ENCODE results near the gene PM20D2.

The PM20D2 gene

DNA sequence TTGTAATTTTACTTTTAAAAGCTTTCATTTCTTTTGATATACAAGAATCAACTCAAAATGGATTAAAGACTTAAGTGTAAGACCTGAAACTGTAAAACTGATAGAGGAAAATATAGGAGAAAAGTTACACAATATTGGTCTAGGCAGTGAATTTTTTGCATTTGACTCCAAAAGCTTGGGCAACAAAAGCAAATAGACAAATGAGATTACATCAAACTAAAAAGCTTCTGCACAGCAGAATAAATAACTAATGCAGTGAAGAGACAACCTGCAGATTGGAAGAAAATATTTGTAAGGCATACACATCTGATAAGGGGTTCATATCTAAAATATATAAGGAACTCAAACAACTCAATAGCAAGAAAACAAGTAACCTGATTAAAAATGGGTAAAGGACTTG, 68.3 kb downstream of the PM20D2 start:
- DNase-seq (ENCODE audit: insufficient read length, low spot score), result no peak
- TF ChIP-seq, protein P1, sequence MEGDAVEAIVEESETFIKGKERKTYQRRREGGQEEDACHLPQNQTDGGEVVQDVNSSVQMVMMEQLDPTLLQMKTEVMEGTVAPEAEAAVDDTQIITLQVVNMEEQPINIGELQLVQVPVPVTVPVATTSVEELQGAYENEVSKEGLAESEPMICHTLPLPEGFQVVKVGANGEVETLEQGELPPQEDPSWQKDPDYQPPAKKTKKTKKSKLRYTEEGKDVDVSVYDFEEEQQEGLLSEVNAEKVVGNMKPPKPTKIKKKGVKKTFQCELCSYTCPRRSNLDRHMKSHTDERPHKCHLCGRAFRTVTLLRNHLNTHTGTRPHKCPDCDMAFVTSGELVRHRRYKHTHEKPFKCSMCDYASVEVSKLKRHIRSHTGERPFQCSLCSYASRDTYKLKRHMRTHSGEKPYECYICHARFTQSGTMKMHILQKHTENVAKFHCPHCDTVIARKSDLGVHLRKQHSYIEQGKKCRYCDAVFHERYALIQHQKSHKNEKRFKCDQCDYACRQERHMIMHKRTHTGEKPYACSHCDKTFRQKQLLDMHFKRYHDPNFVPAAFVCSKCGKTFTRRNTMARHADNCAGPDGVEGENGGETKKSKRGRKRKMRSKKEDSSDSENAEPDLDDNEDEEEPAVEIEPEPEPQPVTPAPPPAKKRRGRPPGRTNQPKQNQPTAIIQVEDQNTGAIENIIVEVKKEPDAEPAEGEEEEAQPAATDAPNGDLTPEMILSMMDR (IDR thresholded peaks at IDR 0.05; ENCODE audit: insufficient read depth, missing control alignments), result no peak
- no peak for FAIRE-seq

Measured in D721Med (cell line).